SKM-1 (cell line): ENCODE results near the gene CLEC4D.
"Not testable (repeated sequence)": the region's sequence is repeated elsewhere in the genome, so short reads cannot be mapped to it uniquely, and the experiment has no call there.

Experiments used
- DNase-seq: peaks from one replicate; lab custom pipeline; 2025; ENCODE audit not compliant: unreplicated experiment; lab: John Stamatoyannopoulos, UW

CLEC4D gene

GRCh38 chr12:8513256-8513655 lies at the start of gene CLEC4D:
Gene CLEC4D (plus strand): TSS chr12:8513503. CDS start chr12:8513733, 230 bp downstream.
- no peak for DNase-seq

GRCh38 chr12:8465301-8465996 lies 47.9 kb upstream of the CLEC4D start:
- no peak for DNase-seq

- no peak for DNase-seq
These were observed 47.1 kb upstream of the CLEC4D start for GRCh38 chr12:8466241-8466640.

GRCh38 chr12:8471090-8471489 lies 42.2 kb upstream of the CLEC4D start:
- DNase-seq, result no peak

- no peak for DNase-seq
These were observed 37.6 kb upstream of the CLEC4D start for GRCh38 chr12:8475508-8476203.

GRCh38 chr12:8482571-8483061 lies 30.7 kb upstream of the CLEC4D start:
- no peak for DNase-seq

- no peak for DNase-seq
These were observed 30.2 kb upstream of the CLEC4D start for GRCh38 chr12:8483079-8483478.

- no peak for DNase-seq
These were observed 21.4 kb upstream of the CLEC4D start for GRCh38 chr12:8491646-8492530.

GRCh38 chr12:8493084-8493483 lies 20.2 kb upstream of the CLEC4D start:
- DNase-seq, result peak; percentile 5

GRCh38 chr12:8495671-8496070 lies 17.6 kb upstream of the CLEC4D start:
- not testable (repeated sequence) for DNase-seq

- not testable (repeated sequence) for DNase-seq
These were observed 17.2 kb upstream of the CLEC4D start for GRCh38 chr12:8496074-8496473.

- DNase-seq, result no peak
These were observed 13.7 kb upstream of the CLEC4D start for GRCh38 chr12:8499616-8500015.

- DNase-seq, result no peak
These were observed 11.6 kb upstream of the CLEC4D start for GRCh38 chr12:8501720-8502119.

- DNase-seq, result no peak
These were observed 9.0 kb upstream of the CLEC4D start for GRCh38 chr12:8504351-8504750.

GRCh38 chr12:8507596-8507995 lies 5.7 kb upstream of the CLEC4D start:
- no peak for DNase-seq

- DNase-seq, result no peak
These were observed 5.1 kb upstream of the CLEC4D start for GRCh38 chr12:8508223-8508622.

- no peak for DNase-seq
These were observed 4.1 kb upstream of the CLEC4D start for GRCh38 chr12:8508910-8509841.

- DNase-seq, result no peak
These were observed 4.7 kb downstream of the CLEC4D start for GRCh38 chr12:8517971-8518370.

GRCh38 chr12:8519171-8519570 lies 5.9 kb downstream of the CLEC4D start:
- no peak for DNase-seq
